H9 (cell line): ENCODE data around the gene TRIO. TPM values are rescaled to one million over a fixed set of nuclear protein-coding genes. Genes with fewer than 3 reads are reported as not detected.

Experiments used
- DNase-seq: peaks from one replicate; pipeline ENCODE4 v3.0.0-alpha.2; 2017
- H2AFZ ChIP-seq: one replicate; pipeline ENCODE4 v1.6.1; 2013; ENCODE audit warnings: mild to moderate bottlenecking, low read length, control low read depth, moderate library complexity
- H2AK5ac ChIP-seq: 2 replicates; pipeline ENCODE4 v1.6.1; 2013; ENCODE audit warnings: low read length, control low read depth, mixed read lengths; ENCODE audit not compliant: insufficient read length
- H2BK120ac ChIP-seq: one replicate; pipeline ENCODE4 v1.6.1; 2013; ENCODE audit warnings: low read depth, mild to moderate bottlenecking, low read length, control low read depth, inconsistent platforms; ENCODE audit not compliant: poor library complexity, severe bottlenecking
- H2BK12ac ChIP-seq: 2 replicates; pipeline ENCODE4 v1.6.1; 2013; ENCODE audit warnings: low read length, control low read depth, mixed read lengths, low read depth; ENCODE audit not compliant: insufficient read length
- H2BK15ac ChIP-seq: 2 replicates; pipeline ENCODE4 v1.6.1; 2013; ENCODE audit warnings: low read depth, low read length, control low read depth
- H2BK20ac ChIP-seq: one replicate; pipeline ENCODE4 v1.6.1; 2013; ENCODE audit warnings: low read depth, mild to moderate bottlenecking, low read length, control low read depth, inconsistent platforms; ENCODE audit not compliant: poor library complexity, severe bottlenecking
- H2BK5ac ChIP-seq: 2 replicates; pipeline ENCODE4 v1.6.1; 2013; ENCODE audit warnings: low read length, control low read depth, mixed read lengths; ENCODE audit not compliant: insufficient read length
- H3K14ac ChIP-seq: 2 replicates; pipeline ENCODE4 v1.6.1; 2013; ENCODE audit warnings: low read length, control low read depth; ENCODE audit not compliant: insufficient read depth
- H3K18ac ChIP-seq: 2 replicates; pipeline ENCODE4 v1.6.1; 2013; ENCODE audit warnings: low read depth, mild to moderate bottlenecking, mixed read lengths, low read length, control low read depth; ENCODE audit not compliant: insufficient read length
- H3K23ac ChIP-seq: 2 replicates; pipeline ENCODE4 v1.6.1; 2013; ENCODE audit warnings: low read length, control low read depth, mixed read lengths, low read depth; ENCODE audit not compliant: insufficient read length
- H3K23me2 ChIP-seq: 2 replicates; pipeline ENCODE4 v1.6.1; 2013; ENCODE audit warnings: low read depth, mild to moderate bottlenecking, mixed read lengths, low read length, control low read depth; ENCODE audit not compliant: insufficient read length, poor library complexity, severe bottlenecking
- H3K27ac ChIP-seq: 2 replicates; pipeline ENCODE4 v1.5.1; 2013; ENCODE audit warnings: low read length, control low read depth, mixed read lengths, low read depth; ENCODE audit not compliant: insufficient read length
- H3K27me3 ChIP-seq: 2 replicates; pipeline ENCODE4 v1.6.1; 2013; ENCODE audit warnings: low read length, control low read depth, inconsistent platforms; ENCODE audit not compliant: insufficient read depth
- H3K4ac ChIP-seq: 2 replicates; pipeline ENCODE4 v1.6.1; 2013; ENCODE audit warnings: low read depth, mild to moderate bottlenecking, control low read depth, inconsistent platforms, low read length, moderate library complexity
- H3K4me1 ChIP-seq: 2 replicates; pipeline ENCODE4 v1.6.1; 2013; ENCODE audit warnings: low read length, control low read depth, inconsistent platforms; ENCODE audit not compliant: insufficient read depth
- H3K4me2 ChIP-seq: 2 replicates; pipeline ENCODE4 v1.6.1; 2013; ENCODE audit warnings: low read length, control low read depth, mixed read lengths; ENCODE audit not compliant: insufficient read length, insufficient read depth
- H3K56ac ChIP-seq: 2 replicates; pipeline ENCODE4 v1.6.1; 2013; ENCODE audit warnings: low read depth, mild to moderate bottlenecking, mixed read lengths, low read length, control low read depth; ENCODE audit not compliant: insufficient read length
- H3K79me1 ChIP-seq: 2 replicates; pipeline ENCODE4 v1.6.1; 2013; ENCODE audit warnings: low read depth, mild to moderate bottlenecking, moderate library complexity, low read length, control low read depth, inconsistent platforms; ENCODE audit not compliant: insufficient read depth, poor library complexity, severe bottlenecking
- H3K79me2 ChIP-seq: 2 replicates; pipeline ENCODE4 v1.6.1; 2013; ENCODE audit warnings: low read length, control low read depth, inconsistent platforms; ENCODE audit not compliant: insufficient read depth
- H3K9ac ChIP-seq: 2 replicates; pipeline ENCODE4 v1.6.1; 2013; ENCODE audit warnings: low read length, control low read depth, mixed read lengths; ENCODE audit not compliant: insufficient read length; ENCODE audit errors: extremely low read depth
- H3K9me3 ChIP-seq: one replicate; pipeline ENCODE4 v1.6.1; 2013; ENCODE audit warnings: low read depth, low read length, inconsistent platforms; ENCODE audit not compliant: control insufficient read depth
- H3T11ph ChIP-seq: one replicate; pipeline ENCODE4 v1.6.1; 2013; ENCODE audit warnings: mild to moderate bottlenecking, low read length, control low read depth, inconsistent platforms
- H4K20me1 ChIP-seq: one replicate; pipeline ENCODE4 v1.6.1; 2013; ENCODE audit not compliant: control insufficient read depth, insufficient read length, insufficient read depth
- H4K5ac ChIP-seq: 2 replicates; pipeline ENCODE4 v1.6.1; 2013; ENCODE audit warnings: low read depth, mild to moderate bottlenecking, mixed read lengths, low read length, control low read depth; ENCODE audit not compliant: insufficient read length
- H4K8ac ChIP-seq: replicated peaks from 2 replicates; pipeline ENCODE4 v1.6.1; 2013; ENCODE audit warnings: low read length, control low read depth, mixed read lengths, low read depth; ENCODE audit not compliant: insufficient read length
- H4K91ac ChIP-seq: 2 replicates; pipeline ENCODE4 v1.6.1; 2013; ENCODE audit warnings: low read depth, mild to moderate bottlenecking, moderate library complexity, mixed read lengths, low read length, control low read depth; ENCODE audit not compliant: insufficient read length
- H3K27ac Mint-ChIP-seq, 3 experiments: 2 replicates in 2 of 3; 3 replicates in 1 of 3; pipeline ENCODE4 v1.8.0; 2020 to 2021; ENCODE audit warnings: mixed read lengths in 3 of 3, mild to moderate bottlenecking in 1 of 3, moderate library complexity in 1 of 3
- H3K27me3 Mint-ChIP-seq: 2 replicates; pipeline ENCODE4 v1.8.0; 2021; ENCODE audit warnings: low read depth, mild to moderate bottlenecking, moderate library complexity, mixed read lengths
- H3K36me3 Mint-ChIP-seq, 3 experiments: 2 replicates in 2 of 3; 3 replicates in 1 of 3; pipeline ENCODE4 v1.8.0; 2020 to 2021; ENCODE audit warnings: low read depth in 3 of 3, mixed read lengths in 3 of 3; ENCODE audit not compliant: insufficient read depth in 1 of 3
- H3K4me1 Mint-ChIP-seq, 2 experiments: 2 replicates each; pipeline ENCODE4 v1.8.0; 2020; ENCODE audit warnings: mixed read lengths in 2 of 2
- H3K4me3 Mint-ChIP-seq, 2 experiments: 2 replicates in 1 of 2; 3 replicates in 1 of 2; pipeline ENCODE4 v1.8.0; 2020 to 2021; ENCODE audit warnings: mild to moderate bottlenecking in 2 of 2, mixed read lengths in 2 of 2, moderate library complexity in 1 of 2
- H3K9me3 Mint-ChIP-seq, 2 experiments: 2 replicates in 1 of 2; 3 replicates in 1 of 2; pipeline ENCODE4 v1.8.0; 2020; ENCODE audit warnings: mild to moderate bottlenecking in 2 of 2, mixed read lengths in 2 of 2, moderate library complexity in 1 of 2
- CTCF ChIP-seq: fragments of 200-600 bp; sonication (generic); conservative IDR thresholded peaks from 3 replicates; pipeline ENCODE4 v1.8.0; 2021; ENCODE audit warnings: antibody characterized with exemption, mild to moderate bottlenecking
- WGBS: extraction: QIAGEN DNeasy Blood & Tissue Kit; methylation state at CpG from one replicate; pipeline ENCODE4 v1.1.7; 2013; ENCODE audit warnings: missing lambda C conversion rate, low lambda C conversion rate, mixed read lengths; ENCODE audit not compliant: insufficient read length; ENCODE audit errors: extremely low coverage; 5-methylcytosine and 5-hydroxymethylcytosine counted together
- total RNA-seq: library from RNA; stranded (reverse); gene quantifications from 2 replicates; pipeline ENCODE4 v1.2.1, GENCODE V29; 2021

Gene TRIO
- total RNA-seq, 1 experiment from 2014 or later = 87.8 TPM

- Histone ChIP-seq H2AFZ (no peak overlapping the region), H3K27ac (no peak overlapping the region), H3K79me1 (no peaks in the 10 kb centered on the region), H3K23ac (no peak overlapping the region), H3K14ac (no peak overlapping the region), H3K23me2 (no peaks in the 10 kb centered on the region), H4K91ac (no peak overlapping the region), H2AK5ac (no peak overlapping the region), H3K79me2 (no peaks in the 10 kb centered on the region), H3K56ac (no peak overlapping the region), H2BK15ac (no peak overlapping the region), H4K5ac (no peak overlapping the region), H3K9me3 (no peaks in the 10 kb centered on the region), H4K20me1 (no peaks in the 10 kb centered on the region), H4K8ac (no peak overlapping the region), H2BK12ac (no peak overlapping the region), H3T11ph (no peak overlapping the region), H3K18ac (no peak overlapping the region), H2BK5ac (no peak overlapping the region), H3K27me3 (no peaks in the 10 kb centered on the region), H3K4me2 (no peak overlapping the region), H3K4me1 (no peaks in the 10 kb centered on the region), H2BK120ac (no peak overlapping the region), H2BK20ac (no peak overlapping the region), H3K4ac (no peak overlapping the region), H3K9ac (no peak overlapping the region)
- Mint-ChIP-seq H3K27ac (no peak overlapping the region), H3K27me3 (no peaks in the 10 kb centered on the region), H3K9me3 (no peaks in the 10 kb centered on the region), H3K4me3 (no peak overlapping the region), H3K4me1 (no peaks in the 10 kb centered on the region), H3K36me3 (peaks cover 9 to 48% (median 37%) of the 10 kb centered on the region in 3 experiments; a peak in 6 of 7 replicates)
- DNase-seq = no peak
- TF ChIP-seq CTCF = no peak
- WGBS = no CpG with 5 or more reads among the region's 3 CpGs
Measured at GRCh38 chr5:14472986-14473567, 329.9 kb downstream of the TRIO start.
